Gastroesophageal sphincter (tissue), 4 donors: ENCODE results near the gene IL1RL1. TPM values are rescaled to one million over a fixed set of nuclear protein-coding genes. Genes with fewer than 3 reads are reported as not detected.

Experiments
- ATAC-seq: fragments of 150-250 bp; one replicate; pipeline ENCODE4 v1.9.1; 2016; ENCODE audit warnings: mild to moderate bottlenecking, moderate library complexity
- H3K27ac ChIP-seq, 4 donors: fragments of 200-600 bp; sonication (generic) in 3 of 4; 1 replicate in 3 of 4; 2 replicates in 1 of 4; pipeline ENCODE4 v1.5.1; 2016 to 2019
- H3K27me3 ChIP-seq: fragments of 200-600 bp; sonication (generic); one replicate; pipeline ENCODE4 v1.5.1; 2019
- H3K36me3 ChIP-seq, 2 donors: fragments of 200-600 bp; sonication (generic); one replicate each; pipeline ENCODE4 v1.5.1; 2019; ENCODE audit warnings: control low read depth in 1 of 2
- H3K4me1 ChIP-seq, 3 donors: fragments of 200-600 bp; sonication (generic); 1 replicate in 2 of 3; 2 replicates in 1 of 3; pipeline ENCODE4 v1.5.1; 2016 to 2019; ENCODE audit warnings: control low read depth in 2 of 3
- H3K4me3 ChIP-seq, 2 donors: fragments of 200-600 bp; sonication (generic); one replicate each; pipeline ENCODE4 v1.5.1; 2019; ENCODE audit warnings: mild to moderate bottlenecking in 1 of 2, moderate library complexity in 1 of 2
- H3K9me3 ChIP-seq, 3 donors: fragments of 200-600 bp; sonication (generic); one replicate each; pipeline ENCODE4 v1.5.1; 2017 to 2019; ENCODE audit warnings: control low read depth in 2 of 3
- CTCF ChIP-seq, 4 experiments: fragments of 200-600 bp in 2 of 4; fragments of 450-650 bp in 2 of 4; sonication (generic) in 1 of 4; IDR thresholded peaks; one replicate each; pipeline ENCODE4 v1.5.1; 2017 to 2019; ENCODE audit warnings: antibody characterized with exemption in 4 of 4, mild to moderate bottlenecking in 2 of 4, moderate library complexity in 2 of 4
- EP300 ChIP-seq: sonication (generic); formaldehyde crosslinking; IDR thresholded peaks from one replicate; pipeline ENCODE4 v1.6.1; 2017; ENCODE audit warnings: antibody characterized with exemption, mild to moderate bottlenecking
- POLR2A ChIP-seq, 2 donors: fragments of 450-650 bp; IDR thresholded peaks; one replicate each; pipeline ENCODE4 v1.6.1; 2017; ENCODE audit warnings: antibody characterized with exemption in 2 of 2, mild to moderate bottlenecking in 2 of 2, moderate library complexity in 1 of 2
- POLR2AphosphoS5 ChIP-seq: sonication (generic); formaldehyde crosslinking; IDR thresholded peaks from one replicate; pipeline ENCODE4 v1.6.1; 2017; ENCODE audit warnings: antibody characterized with exemption
- WGBS, 2 donors: methylation state at CpG; one replicate each; pipeline ENCODE4 v1.1.5; 2018; ENCODE audit warnings: low coverage in 1 of 2; 5-methylcytosine and 5-hydroxymethylcytosine counted together
- total RNA-seq, 4 donors: library from RNA; depleted of rRNA; stranded (reverse); fragments of >200 nt; gene quantifications; one replicate each; pipeline ENCODE4 v1.1.0, GENCODE V29; 2016

The IL1RL1 gene
- total RNA-seq, 4 donors from 2014 or later = 7.1 to 22.6 (median 8.1) TPM

GRCh38 chr2:102306125-102306524 is 5.2 kb upstream of the IL1RL1 start:
- 40 to 56% methylated on average over 1 of the region's 1 CpG for WGBS, 2 donors
- no peak for TF ChIP-seq CTCF (IDR thresholded peaks at IDR 0.05)
- no peak for TF ChIP-seq POLR2AphosphoS5
- TF ChIP-seq POLR2A (IDR thresholded peaks at IDR 0.05) = no peak
- no peak for TF ChIP-seq EP300
- Histone ChIP-seq H3K27me3 (peaks cover 29% of the 10 kb centered on the region), H3K27ac (no peak overlapping the region), H3K36me3 (no peaks in the 10 kb centered on the region), H3K4me1 (no peaks in the 10 kb centered on the region), H3K9me3 (no peaks in the 10 kb centered on the region), H3K4me3 (no peak overlapping the region)
- no peak for ATAC-seq

- no peak overlapping the region for H3K4me3 ChIP-seq
- no peak for ATAC-seq
- no peaks in the 10 kb centered on the region for H3K36me3 ChIP-seq
- no peak overlapping the region for H3K27ac ChIP-seq
- TF ChIP-seq EP300 (no peak), CTCF (IDR thresholded peaks at IDR 0.05) (no peak), POLR2A (IDR thresholded peaks at IDR 0.05) (no peak), POLR2AphosphoS5 (no peak)
- no peaks in the 10 kb centered on the region for H3K4me1 ChIP-seq
- peaks cover 11% of the 10 kb centered on the region for H3K27me3 ChIP-seq
- H3K9me3 ChIP-seq = no peaks in the 10 kb centered on the region
- WGBS, 2 donors = 86 to 92% methylated on average over 1 to 2 of the region's 2 CpGs
These were observed 1.7 kb downstream of the IL1RL1 start for GRCh38 chr2:102313025-102313424.

GRCh38 chr2:102313471-102313870 is 2.1 kb downstream of the IL1RL1 start:
- H3K4me3 ChIP-seq = no peak overlapping the region
- no peaks in the 10 kb centered on the region for H3K36me3 ChIP-seq
- H3K27ac ChIP-seq = no peak overlapping the region
- no peaks in the 10 kb centered on the region for H3K9me3 ChIP-seq
- TF ChIP-seq EP300 = no peak
- TF ChIP-seq POLR2AphosphoS5 = no peak
- no peak for TF ChIP-seq CTCF (IDR thresholded peaks at IDR 0.05)
- no peak for TF ChIP-seq POLR2A (IDR thresholded peaks at IDR 0.05)
- H3K27me3 ChIP-seq = peaks cover 11% of the 10 kb centered on the region
- no peak for ATAC-seq
- WGBS, 2 donors = 79 to 95% methylated on average over 5 to 8 of the region's 8 CpGs
- H3K4me1 ChIP-seq = no peaks in the 10 kb centered on the region

GRCh38 chr2:102313950-102314349 is 2.6 kb downstream of the IL1RL1 start:
- no peaks in the 10 kb centered on the region for H3K9me3 ChIP-seq
- no peaks in the 10 kb centered on the region for H3K4me1 ChIP-seq
- 50 to 73% methylated on average over 1 to 3 of the region's 3 CpGs for WGBS, 2 donors
- no peaks in the 10 kb centered on the region for H3K36me3 ChIP-seq
- no peak for ATAC-seq
- TF ChIP-seq EP300 (no peak), POLR2A (IDR thresholded peaks at IDR 0.05) (no peak), CTCF (IDR thresholded peaks at IDR 0.05) (no peak)
- no peak overlapping the region for H3K27ac ChIP-seq
- peaks cover 11% of the 10 kb centered on the region for H3K27me3 ChIP-seq
- H3K4me3 ChIP-seq = no peak overlapping the region

GRCh38 chr2:102315921-102316320 is 4.6 kb downstream of the IL1RL1 start:
- H3K9me3 ChIP-seq = no peaks in the 10 kb centered on the region
- WGBS, 2 donors = 39 to 72% methylated on average over 2 of the region's 2 CpGs
- H3K4me1 ChIP-seq = no peaks in the 10 kb centered on the region
- TF ChIP-seq EP300 (no peak), POLR2AphosphoS5 (no peak), POLR2A (IDR thresholded peaks at IDR 0.05) (no peak), CTCF (IDR thresholded peaks at IDR 0.05) (no peak)
- peaks cover under 1% of the 10 kb centered on the region for H3K27me3 ChIP-seq
- no peak overlapping the region for H3K4me3 ChIP-seq
- no peak for ATAC-seq
- no peak overlapping the region for H3K27ac ChIP-seq
- H3K36me3 ChIP-seq = no peaks in the 10 kb centered on the region
